Lower lobe of right lung (tissue), 2 donors: ENCODE data around the gene KIF15. TPM values are rescaled to one million over a fixed set of nuclear protein-coding genes. Genes with fewer than 3 reads are reported as not detected.
A peak's percentile ranks its signal among the peaks of the same experiment; 100 is the strongest.

Experiments
- ATAC-seq, 2 donors: fragments of 200-7000 bp; cut with Tn5 transposase; one replicate each; pipeline ENCODE4 v1.9.1; 2020 to 2022; ENCODE audit warnings: mild to moderate bottlenecking in 2 of 2, moderate library complexity in 2 of 2
- DNase-seq: peaks from one replicate; pipeline ENCODE4 v3.0.0-alpha.2; 2020
- H3K27ac ChIP-seq: fragments of 200-600 bp; one replicate; pipeline ENCODE4 v1.8.0; 2022
- H3K27me3 ChIP-seq: fragments of 200-600 bp; one replicate; pipeline ENCODE4 v1.8.0; 2022; ENCODE audit warnings: low read depth
- H3K36me3 ChIP-seq: fragments of 200-600 bp; one replicate; pipeline ENCODE4 v1.8.0; 2022; ENCODE audit warnings: mild to moderate bottlenecking
- H3K4me1 ChIP-seq: fragments of 200-600 bp; one replicate; pipeline ENCODE4 v1.8.0; 2022
- H3K4me3 ChIP-seq: fragments of 200-600 bp; one replicate; pipeline ENCODE4 v1.8.0; 2022; ENCODE audit warnings: mild to moderate bottlenecking
- H3K9me3 ChIP-seq: fragments of 200-600 bp; one replicate; pipeline ENCODE4 v1.8.0; 2022
- intact Hi-C: fragments of 100-400 bp; cut with DNase I; formaldehyde crosslinking; loops from one replicate; pipeline ENCODE4 v1.11.0; 2022
- total RNA-seq: library from RNA; stranded (reverse); fragmentation: NEBNext Ultra II Directional; extraction: Animal tissue kit (Norgen Biotek cat#: 25700); gene quantifications from one replicate; pipeline ENCODE4 v1.2.1, GENCODE V29; 2021
- TF ChIP-seq, protein P1 (sequence below): fragments of 200-600 bp; IDR thresholded peaks from one replicate; pipeline ENCODE4 v1.8.0; 2022; ENCODE audit warnings: antibody characterized with exemption, mild to moderate bottlenecking
- donor health status: DM: no; HTN: yes; CAD: no; lungs with severe emphysema.

The KIF15 gene
- total RNA-seq, 1 donor from 2014 or later: 1.3 TPM

DNA sequence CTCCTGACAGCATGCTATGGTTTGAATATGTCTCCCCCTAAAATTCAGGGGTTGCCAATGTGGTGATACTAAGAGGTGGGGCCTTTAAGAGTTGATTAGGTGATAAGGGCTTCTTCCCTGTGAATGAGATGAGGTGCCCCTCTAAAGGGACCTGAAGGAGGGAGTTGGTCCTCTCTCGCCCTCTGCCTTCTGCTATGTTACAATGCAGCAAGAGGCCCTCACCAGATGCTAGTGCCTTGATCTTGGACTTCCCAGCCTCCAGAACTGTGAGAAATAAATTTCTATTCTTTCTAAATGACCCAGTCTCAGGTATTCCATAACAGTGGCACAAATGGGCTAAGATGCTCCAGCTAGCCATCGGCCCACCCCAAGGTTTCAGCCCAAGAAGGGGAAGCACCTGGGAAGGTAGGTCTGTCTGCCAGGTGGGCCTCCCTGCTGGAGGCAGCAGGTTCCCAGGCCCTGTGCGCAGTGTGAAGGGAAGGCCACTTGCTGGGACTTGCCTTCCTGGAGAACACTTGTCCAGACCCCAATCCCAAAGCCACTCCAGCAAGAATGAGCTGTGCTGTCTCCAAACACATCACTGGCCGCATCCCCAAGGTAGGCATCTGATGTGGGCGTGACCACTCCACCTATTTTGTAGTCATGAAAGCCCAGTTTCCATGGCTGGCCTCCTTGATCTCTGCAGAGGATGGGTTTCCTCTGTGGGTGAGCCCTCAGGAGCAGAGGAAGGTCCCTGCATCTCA is 121.8 kb downstream of the KIF15 start:
- Histone ChIP-seq H3K27ac (no peak overlapping the region), H3K9me3 (no peaks in the 10 kb centered on the region), H3K4me3 (no peak overlapping the region), H3K27me3 (no peaks in the 10 kb centered on the region), H3K4me1 (no peaks in the 10 kb centered on the region), H3K36me3 (no peaks in the 10 kb centered on the region)
- TF ChIP-seq, protein P1, sequence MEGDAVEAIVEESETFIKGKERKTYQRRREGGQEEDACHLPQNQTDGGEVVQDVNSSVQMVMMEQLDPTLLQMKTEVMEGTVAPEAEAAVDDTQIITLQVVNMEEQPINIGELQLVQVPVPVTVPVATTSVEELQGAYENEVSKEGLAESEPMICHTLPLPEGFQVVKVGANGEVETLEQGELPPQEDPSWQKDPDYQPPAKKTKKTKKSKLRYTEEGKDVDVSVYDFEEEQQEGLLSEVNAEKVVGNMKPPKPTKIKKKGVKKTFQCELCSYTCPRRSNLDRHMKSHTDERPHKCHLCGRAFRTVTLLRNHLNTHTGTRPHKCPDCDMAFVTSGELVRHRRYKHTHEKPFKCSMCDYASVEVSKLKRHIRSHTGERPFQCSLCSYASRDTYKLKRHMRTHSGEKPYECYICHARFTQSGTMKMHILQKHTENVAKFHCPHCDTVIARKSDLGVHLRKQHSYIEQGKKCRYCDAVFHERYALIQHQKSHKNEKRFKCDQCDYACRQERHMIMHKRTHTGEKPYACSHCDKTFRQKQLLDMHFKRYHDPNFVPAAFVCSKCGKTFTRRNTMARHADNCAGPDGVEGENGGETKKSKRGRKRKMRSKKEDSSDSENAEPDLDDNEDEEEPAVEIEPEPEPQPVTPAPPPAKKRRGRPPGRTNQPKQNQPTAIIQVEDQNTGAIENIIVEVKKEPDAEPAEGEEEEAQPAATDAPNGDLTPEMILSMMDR: no peak
- no peak for DNase-seq
- no peak for ATAC-seq
- intact Hi-C loops: no loop called here

DNA sequence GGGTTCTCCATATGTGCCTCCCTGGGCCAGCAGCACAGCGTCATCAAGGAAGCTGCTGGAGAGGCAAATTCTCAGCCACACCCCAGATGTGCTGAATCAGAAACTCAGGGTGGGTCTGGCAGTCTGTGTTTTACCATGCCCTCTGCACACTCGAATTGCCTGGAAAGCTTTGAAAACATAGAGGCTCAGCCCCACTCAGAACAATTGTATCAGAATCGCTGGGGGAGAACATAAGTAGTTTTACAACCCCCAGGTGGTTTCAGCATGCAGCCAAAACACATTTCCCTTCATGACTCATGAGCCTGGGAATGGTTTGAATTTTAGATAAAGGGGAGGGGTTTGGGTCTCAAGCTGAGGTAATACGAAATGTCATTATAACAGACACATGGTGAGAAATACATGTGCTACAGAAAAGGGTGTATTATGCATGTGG is 122.4 kb downstream of the KIF15 start:
- ATAC-seq (no peak), DNase-seq (no peak)
- TF ChIP-seq, protein P1: no peak
- Histone ChIP-seq H3K9me3 (no peaks in the 10 kb centered on the region), H3K4me3 (no peak overlapping the region), H3K27ac (no peak overlapping the region), H3K36me3 (no peaks in the 10 kb centered on the region), H3K4me1 (no peaks in the 10 kb centered on the region), H3K27me3 (no peaks in the 10 kb centered on the region)
- intact Hi-C loops: no loop called here

DNA sequence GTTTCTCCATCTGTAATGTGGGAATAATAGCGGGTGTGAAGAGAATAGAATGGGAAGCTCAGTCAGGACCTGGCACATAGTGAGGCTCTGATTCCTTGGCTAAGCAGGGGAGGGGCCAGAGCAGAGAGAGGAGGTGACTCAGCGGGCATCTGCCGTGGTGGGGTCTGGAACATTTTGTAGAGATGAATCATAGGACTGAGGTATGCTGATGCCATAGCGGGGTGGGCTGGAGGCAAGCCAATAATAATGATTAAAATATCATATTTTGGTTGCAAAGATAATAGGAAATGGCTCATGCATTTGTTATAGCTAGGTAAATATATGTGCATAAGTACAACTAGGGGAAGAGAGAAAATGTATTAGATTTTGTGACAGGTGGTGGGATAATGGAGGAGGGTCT is 124.0 kb downstream of the KIF15 start:
- intact Hi-C loops: no loop called here
- no peaks in the 10 kb centered on the region for H3K36me3 ChIP-seq
- TF ChIP-seq, protein P1: no peak
- peak; percentile 45 to 54 for ATAC-seq
- no peaks in the 10 kb centered on the region for H3K4me1 ChIP-seq
- H3K27me3 ChIP-seq: no peaks in the 10 kb centered on the region
- H3K4me3 ChIP-seq: no peak overlapping the region
- no peaks in the 10 kb centered on the region for H3K9me3 ChIP-seq
- DNase-seq: no peak
- H3K27ac ChIP-seq: no peak overlapping the region

DNA sequence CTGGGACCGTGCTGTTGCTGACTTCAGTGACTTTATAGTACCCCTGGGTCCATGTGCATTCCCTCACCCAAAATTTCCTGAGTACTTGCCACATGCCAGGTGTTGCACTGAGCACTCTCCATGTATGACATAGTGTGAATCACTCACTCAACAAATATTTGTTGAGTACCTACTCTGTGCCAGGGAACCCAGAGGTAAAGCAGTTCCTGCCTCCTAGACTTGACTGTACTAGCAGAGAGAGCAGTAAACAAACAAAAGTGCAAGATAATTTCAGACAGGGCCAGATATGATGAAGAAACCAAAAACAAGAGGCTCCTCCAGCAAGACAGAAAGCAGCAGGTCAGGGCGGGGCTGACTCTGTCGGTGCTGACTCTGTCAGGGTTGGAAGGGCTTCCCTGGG is 125.0 kb downstream of the KIF15 start:
- Histone ChIP-seq H3K36me3 (no peaks in the 10 kb centered on the region), H3K9me3 (no peaks in the 10 kb centered on the region), H3K4me3 (no peak overlapping the region), H3K27me3 (no peaks in the 10 kb centered on the region), H3K27ac (no peak overlapping the region), H3K4me1 (no peaks in the 10 kb centered on the region)
- ATAC-seq (peak; percentile 31 to 42), DNase-seq (no peak)
- TF ChIP-seq, protein P1: no peak
- intact Hi-C loops: no loop called here

DNA sequence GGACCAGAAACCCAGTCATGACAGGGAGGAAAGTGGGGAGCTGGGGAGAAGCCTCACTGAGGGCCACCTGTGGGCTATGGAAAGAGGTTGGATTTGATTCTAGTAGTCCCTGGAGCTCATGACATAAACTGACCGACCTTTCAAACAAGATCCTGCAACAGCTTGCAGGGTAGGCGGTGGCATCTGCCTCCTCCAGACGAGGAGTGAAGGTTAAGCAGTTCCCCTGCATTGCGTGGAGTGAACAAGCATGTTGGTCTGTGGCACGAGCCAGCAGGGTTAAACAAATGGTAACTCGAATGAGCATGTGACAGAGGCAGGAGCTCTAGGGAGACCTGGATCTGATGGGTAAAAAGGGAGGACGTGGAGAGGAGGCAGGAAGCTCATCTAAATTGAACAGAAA is 125.5 kb downstream of the KIF15 start:
- Histone ChIP-seq H3K36me3 (no peaks in the 10 kb centered on the region), H3K27ac (no peak overlapping the region), H3K9me3 (no peaks in the 10 kb centered on the region), H3K27me3 (no peaks in the 10 kb centered on the region), H3K4me1 (no peaks in the 10 kb centered on the region), H3K4me3 (no peak overlapping the region)
- ATAC-seq: no peak
- intact Hi-C loops: no loop called here
- no peak for DNase-seq
- TF ChIP-seq, protein P1: no peak
